Osteoblast (primary cell): ENCODE results near the gene CYP11A1. TPM values are rescaled to one million over a fixed set of nuclear protein-coding genes. Genes with fewer than 3 reads are reported as not detected.

Experiments used
- DNase-seq: peaks from one replicate; pipeline ENCODE4 v3.0.0; 2011; ENCODE audit warnings: low spot score, mixed read lengths; ENCODE audit not compliant: insufficient read length; ENCODE audit errors: missing footprints
- H2AFZ ChIP-seq: 2 replicates; pipeline ENCODE4 v1.6.0; 2011; ENCODE audit warnings: mild to moderate bottlenecking, low read length
- H3K27ac ChIP-seq: 2 replicates; pipeline ENCODE4 v1.5.1; 2011; ENCODE audit warnings: mild to moderate bottlenecking, low read depth, low read length, moderate library complexity
- H3K27me3 ChIP-seq: 2 replicates; pipeline ENCODE4 v1.6.0; 2012; ENCODE audit warnings: mild to moderate bottlenecking, control low read depth, inconsistent platforms, low read length, moderate library complexity; ENCODE audit not compliant: insufficient read depth
- H3K36me3 ChIP-seq: 2 replicates; pipeline ENCODE4 v1.5.1; 2011; ENCODE audit warnings: mild to moderate bottlenecking, low read length, control low read depth, moderate library complexity; ENCODE audit not compliant: insufficient read depth
- H3K4me1 ChIP-seq: 2 replicates; pipeline ENCODE4 v1.5.1; 2011; ENCODE audit warnings: mild to moderate bottlenecking, low read length, control low read depth, moderate library complexity; ENCODE audit not compliant: insufficient read depth
- H3K4me2 ChIP-seq: 2 replicates; pipeline ENCODE4 v1.6.0; 2011; ENCODE audit warnings: mild to moderate bottlenecking, low read length; ENCODE audit not compliant: insufficient read depth
- H3K4me3 ChIP-seq: fragments of 200-600 bp; sonication (generic); 3 replicates; pipeline ENCODE4 v1.5.1; 2012; ENCODE audit warnings: mild to moderate bottlenecking, low read length, inconsistent platforms; ENCODE audit not compliant: insufficient read depth
- H3K79me2 ChIP-seq: 2 replicates; pipeline ENCODE4 v1.6.0; 2012; ENCODE audit warnings: mild to moderate bottlenecking, low read length, control low read depth, inconsistent platforms; ENCODE audit not compliant: insufficient read depth
- H3K9me3 ChIP-seq: 2 replicates; pipeline ENCODE4 v1.5.1; 2011; ENCODE audit warnings: low read depth, low read length, control low read depth
- H4K20me1 ChIP-seq: 2 replicates; pipeline ENCODE4 v1.6.0; 2012; ENCODE audit warnings: mild to moderate bottlenecking, low read length, control low read depth; ENCODE audit not compliant: insufficient read depth
- CTCF ChIP-seq: IDR thresholded peaks from 2 replicates; pipeline ENCODE4 v1.5.1; 2011; ENCODE audit warnings: mild to moderate bottlenecking, low read depth, low read length, moderate library complexity; ENCODE audit errors: extremely low read depth
- total RNA-seq: library from RNA; depleted of rRNA; stranded (reverse); fragments of >200 nt; gene quantifications from 2 replicates; pipeline ENCODE4 v1.2.3, GENCODE V29; 2012

Gene CYP11A1
- total RNA-seq, result 1.4 and 2.1 TPM in 2 replicates

DNA sequence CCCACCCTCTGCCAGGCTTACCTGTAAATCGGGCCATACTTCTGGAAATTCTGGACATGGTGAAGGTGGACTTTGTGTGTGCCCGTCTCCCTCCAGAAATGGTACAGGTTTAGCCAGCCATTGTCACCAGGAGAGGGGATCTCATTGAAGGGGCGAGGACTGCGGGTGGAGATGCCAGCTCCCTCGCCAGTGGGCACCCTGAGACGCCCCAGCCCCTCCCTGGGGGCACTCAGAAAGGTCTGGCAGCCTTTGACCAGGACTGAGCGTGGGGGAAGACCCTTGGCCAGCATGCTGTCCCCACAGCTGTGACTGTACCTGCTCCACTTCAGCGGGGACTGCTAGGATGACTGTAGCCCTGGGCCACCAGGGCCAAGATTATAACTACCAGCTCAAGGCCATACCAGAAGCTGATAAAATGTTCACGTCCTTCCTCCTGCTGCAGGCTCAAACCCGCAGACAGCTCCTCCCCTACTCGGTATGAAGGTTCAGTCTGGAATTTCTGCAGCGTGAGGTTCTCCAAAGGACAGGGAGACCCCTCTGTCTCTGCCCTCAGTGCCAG lies at the start of gene CYP11A1:
Gene CYP11A1, minus strand, starts transcription at position 351 of the 559 bp plus-strand sequence. Its CDS starts 61 bp downstream, at position 290.
- Histone ChIP-seq H2AFZ (no peak within 1 kb of the TSS), H3K4me2 (peak within 1 kb of the TSS; percentile 73), H3K4me1 (peaks cover 14% of the 10 kb centered on the region), H3K27me3 (no peaks in the 10 kb centered on the region), H4K20me1 (no peaks in the 10 kb centered on the region), H3K27ac (no peak within 1 kb of the TSS), H3K36me3 (no peaks in the 10 kb centered on the region), H3K4me3 (no peak within 1 kb of the TSS), H3K79me2 (no peaks in the 10 kb centered on the region), H3K9me3 (no peaks in the 10 kb centered on the region)
- no peak for TF ChIP-seq CTCF
- no peak for DNase-seq

- peaks cover 35% of the 10 kb centered on the region for H4K20me1 ChIP-seq
- H3K36me3 ChIP-seq, result peaks cover 61% of the 10 kb centered on the region
- peak; percentile 99 for DNase-seq
- no peaks in the 10 kb centered on the region for H3K27me3 ChIP-seq
- H3K9me3 ChIP-seq, result no peaks in the 10 kb centered on the region
- peak overlapping the region; percentile 75 for H3K27ac ChIP-seq
- H3K4me3 ChIP-seq, result peak overlapping the region; percentile 41
- peak overlapping the region; percentile 41 for H3K4me2 ChIP-seq
- H3K79me2 ChIP-seq, result peaks cover 94% of the 10 kb centered on the region
- no peak overlapping the region for H2AFZ ChIP-seq
- H3K4me1 ChIP-seq, result peaks cover 77% of the 10 kb centered on the region
- no peak for TF ChIP-seq CTCF
These were observed 49.8 kb upstream of the CYP11A1 start for GRCh38 chr15:74417225-74417624.

DNA sequence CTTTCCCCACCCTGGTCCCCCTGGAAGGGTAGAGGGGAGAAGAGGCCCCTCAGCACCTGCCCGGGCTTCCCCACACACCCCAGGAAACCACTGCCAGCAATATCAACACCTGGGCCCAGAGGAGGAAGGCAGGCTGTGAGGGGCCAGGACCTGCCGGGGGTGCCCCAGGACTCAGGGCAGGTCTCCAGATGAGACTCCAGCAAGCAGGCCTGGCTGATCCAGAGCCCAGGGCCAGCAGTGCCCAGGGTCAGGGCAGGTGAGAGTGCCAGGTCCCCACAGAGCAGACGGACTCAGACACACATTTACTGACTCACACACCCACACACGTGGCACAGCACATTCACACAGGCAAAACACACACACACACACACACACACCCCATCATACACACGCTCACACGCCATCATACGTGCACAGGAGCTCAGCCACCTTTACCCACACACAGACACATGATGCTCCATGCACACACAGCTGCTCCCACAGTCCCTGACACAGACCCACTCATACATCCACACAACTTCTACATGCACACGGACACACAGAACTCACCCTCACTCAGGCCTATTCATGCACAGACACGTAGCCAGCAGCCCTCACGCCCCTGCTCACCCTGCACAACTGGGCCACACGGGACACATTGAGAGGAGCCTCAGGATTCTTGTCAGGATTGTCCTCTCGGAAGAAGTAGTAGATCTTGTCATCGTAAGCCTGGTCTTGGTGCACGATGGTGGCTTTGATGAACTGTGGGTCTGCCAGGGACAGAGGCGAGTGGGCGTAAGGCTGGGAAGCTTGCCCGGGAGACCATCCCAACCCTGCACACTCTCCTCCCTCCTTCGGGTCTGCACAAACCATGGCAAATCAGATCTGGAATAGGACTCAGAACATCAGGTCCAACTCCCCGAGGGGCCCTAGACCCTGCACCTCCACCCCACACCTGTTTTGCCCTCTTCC lies 48.8 kb upstream of the CYP11A1 start:
- peaks cover 67% of the 10 kb centered on the region for H3K4me1 ChIP-seq
- TF ChIP-seq CTCF, result no peak
- peak overlapping the region; percentile 12 for H3K4me2 ChIP-seq
- no peaks in the 10 kb centered on the region for H3K9me3 ChIP-seq
- peaks cover 68% of the 10 kb centered on the region for H3K36me3 ChIP-seq
- no peak overlapping the region for H2AFZ ChIP-seq
- peak; percentile 82 for DNase-seq
- peaks cover 90% of the 10 kb centered on the region for H3K79me2 ChIP-seq
- no peaks in the 10 kb centered on the region for H3K27me3 ChIP-seq
- peaks cover 37% of the 10 kb centered on the region for H4K20me1 ChIP-seq
- H3K4me3 ChIP-seq, result peak overlapping the region; percentile 17
- H3K27ac ChIP-seq, result peak overlapping the region; percentile 75
